GM19238 (cell line): Measurements from ENCODE around the gene CERS6.
A peak's percentile ranks its signal among the peaks of the same experiment; 100 is the strongest.

ENCODE experiments used
- DNase-seq: peaks from one replicate; pipeline ENCODE4 v3.0.0; 2011; ENCODE audit warnings: low spot score; ENCODE audit not compliant: insufficient read length

Gene CERS6

GRCh38 chr2:168529054-168529833 lies 73.2 kb downstream of the CERS6 start:
- no peak for DNase-seq

DNA sequence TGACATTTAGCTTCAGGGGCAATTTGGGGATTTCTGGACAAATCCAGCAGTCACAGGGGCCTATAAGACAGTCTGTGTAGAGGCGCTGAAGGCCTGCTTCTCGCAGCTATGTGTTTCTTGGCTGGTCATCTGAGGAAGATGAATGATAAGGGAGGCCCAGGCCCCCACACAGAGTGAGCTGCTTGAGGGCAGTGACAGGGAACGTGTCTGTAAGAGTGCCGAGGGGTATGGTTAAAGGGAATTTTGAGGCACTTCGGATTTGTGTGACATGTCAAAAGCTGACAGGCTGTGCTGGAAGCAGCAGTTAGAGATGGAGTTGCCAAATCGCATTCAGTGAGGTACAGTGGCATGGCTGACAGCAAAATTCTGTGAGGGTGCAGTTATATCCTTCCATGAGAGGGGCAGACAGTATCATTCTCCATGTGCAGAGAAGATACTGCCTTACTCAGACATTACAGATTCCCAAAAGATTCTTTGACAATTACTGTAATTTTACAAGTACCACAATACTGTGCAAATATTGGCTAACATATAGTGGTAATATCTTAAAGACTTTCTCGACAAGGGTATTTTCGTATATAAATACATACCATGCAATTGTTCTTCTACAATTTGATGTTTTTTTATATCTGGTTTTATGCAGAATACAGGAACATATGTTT lies 74.0 kb downstream of the CERS6 start:
- no peak for DNase-seq

DNA sequence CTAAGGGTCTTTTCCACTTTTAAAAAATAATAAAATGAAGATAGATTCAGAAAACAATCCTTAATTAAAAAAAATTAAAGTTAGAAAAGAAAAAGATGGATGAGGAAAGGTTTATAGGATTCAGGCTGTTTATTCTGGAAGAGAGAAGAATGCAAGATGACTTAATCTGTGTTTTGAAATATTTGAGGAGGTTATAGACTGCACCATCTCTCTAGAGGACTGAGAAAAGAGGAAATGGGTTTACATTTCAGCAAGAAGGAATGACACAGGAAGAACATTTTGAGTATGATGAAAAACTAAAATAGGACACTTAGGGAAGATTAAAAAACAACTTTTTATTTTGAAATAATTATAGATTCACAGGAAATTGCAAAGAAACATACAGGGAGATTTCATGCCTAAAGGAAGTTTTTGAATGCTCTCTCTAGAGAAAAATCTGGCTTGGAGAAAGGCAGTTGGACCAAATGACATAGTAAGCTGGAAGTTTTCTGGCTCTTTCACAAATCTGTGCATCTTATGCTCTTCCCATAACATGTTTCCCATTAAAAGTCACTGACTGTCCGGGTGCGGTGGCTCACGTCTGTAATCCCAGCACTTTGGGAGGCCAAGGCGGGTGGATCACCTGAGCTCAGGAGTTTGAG lies 75.0 kb downstream of the CERS6 start:
- DNase-seq = no peak

- no peak for DNase-seq
These were observed 78.9 kb downstream of the CERS6 start for GRCh38 chr2:168534926-168535325.

DNA sequence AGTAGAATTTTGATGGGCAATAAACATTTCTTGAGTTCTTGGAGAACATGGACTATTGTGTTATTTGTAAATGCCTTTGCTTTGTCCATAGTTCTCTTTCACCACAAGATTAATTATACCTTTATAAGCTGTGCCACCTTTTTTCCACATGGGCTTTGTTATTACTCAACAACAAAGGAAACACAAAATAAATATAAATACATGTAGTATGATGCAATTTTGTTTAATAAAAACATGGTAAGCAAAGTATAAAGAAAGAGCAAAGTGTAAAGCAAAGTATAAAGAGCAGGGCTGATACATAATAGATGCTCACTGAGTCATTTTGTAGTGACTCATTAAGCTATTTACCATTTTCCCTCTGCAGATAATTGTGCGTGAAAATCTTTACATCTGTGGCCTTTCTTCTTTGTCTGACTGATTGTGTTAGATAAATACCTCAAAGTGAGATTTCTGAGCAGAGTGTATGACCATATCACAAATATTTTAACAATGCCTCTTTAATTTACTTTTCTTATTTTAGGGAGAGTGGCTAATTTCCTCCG lies 80.9 kb downstream of the CERS6 start:
- no peak for DNase-seq

DNA sequence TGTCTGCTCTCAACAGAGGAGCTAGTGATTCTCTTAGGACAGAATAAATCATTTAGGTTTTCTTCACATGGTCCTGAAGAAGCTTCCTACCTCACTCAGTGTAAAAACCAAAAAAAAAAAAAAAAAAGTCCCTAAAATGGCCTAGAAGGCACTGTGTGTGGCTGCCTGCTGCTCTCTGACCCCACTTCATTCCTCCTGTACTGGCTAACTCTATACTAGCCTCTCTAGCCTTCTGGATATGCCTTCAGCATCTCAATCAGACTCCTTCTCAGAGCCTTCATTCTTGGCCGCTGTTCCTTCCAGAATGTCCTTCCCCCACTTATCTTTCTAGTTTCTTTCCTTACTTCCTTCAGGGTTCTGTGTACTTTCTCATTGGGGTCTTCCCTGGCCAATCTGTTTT lies 82.1 kb downstream of the CERS6 start:
- no peak for DNase-seq

DNA sequence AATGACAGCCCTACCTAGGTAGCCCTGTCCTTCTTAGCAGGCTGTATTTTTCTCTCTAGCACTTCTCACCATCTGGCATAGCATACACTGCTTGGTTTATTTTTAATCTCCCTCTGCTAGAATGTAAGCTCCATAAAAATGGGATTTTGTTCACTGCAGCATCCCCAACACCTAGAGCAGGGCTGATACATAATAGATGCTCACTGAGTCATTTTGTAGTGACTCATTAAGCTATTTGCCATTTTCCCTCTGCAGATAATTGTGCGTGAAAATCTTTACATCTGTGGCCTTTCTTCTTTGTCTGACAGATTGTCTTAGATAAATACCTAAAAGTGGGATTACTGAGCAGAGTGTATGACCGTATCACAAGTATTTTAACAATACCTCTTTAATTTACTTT lies 82.5 kb downstream of the CERS6 start:
- no peak for DNase-seq

- DNase-seq = no peak
These were observed 83.9 kb downstream of the CERS6 start for GRCh38 chr2:168539945-168540344.

GRCh38 chr2:168541858-168542257 lies 85.8 kb downstream of the CERS6 start:
- no peak for DNase-seq

- DNase-seq = no peak
These were observed 87.0 kb downstream of the CERS6 start for GRCh38 chr2:168543037-168543436.

GRCh38 chr2:168543935-168544334 lies 87.9 kb downstream of the CERS6 start:
- DNase-seq = no peak

- DNase-seq = no peak
These were observed 89.5 kb downstream of the CERS6 start for GRCh38 chr2:168545439-168546082.

DNA sequence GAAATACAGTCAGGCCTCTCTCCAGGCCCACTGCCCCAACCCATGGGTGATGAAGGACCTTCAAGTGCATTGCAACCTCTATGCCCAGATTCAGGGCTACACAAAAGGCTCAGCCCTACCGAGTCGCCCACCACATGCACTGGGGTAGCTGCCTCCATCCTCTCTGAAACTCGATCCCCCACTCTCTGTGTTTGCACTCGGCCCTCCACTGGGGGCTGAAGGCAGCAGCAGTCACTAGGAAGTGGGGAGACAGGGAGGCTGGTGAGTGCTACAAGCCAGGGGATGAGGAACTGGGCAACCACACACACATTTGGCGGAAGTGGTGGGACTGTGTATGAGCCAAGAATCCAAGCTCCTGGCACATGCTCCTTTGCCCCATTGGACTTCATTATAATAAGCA lies 94.6 kb downstream of the CERS6 start:
- no peak for DNase-seq

DNA sequence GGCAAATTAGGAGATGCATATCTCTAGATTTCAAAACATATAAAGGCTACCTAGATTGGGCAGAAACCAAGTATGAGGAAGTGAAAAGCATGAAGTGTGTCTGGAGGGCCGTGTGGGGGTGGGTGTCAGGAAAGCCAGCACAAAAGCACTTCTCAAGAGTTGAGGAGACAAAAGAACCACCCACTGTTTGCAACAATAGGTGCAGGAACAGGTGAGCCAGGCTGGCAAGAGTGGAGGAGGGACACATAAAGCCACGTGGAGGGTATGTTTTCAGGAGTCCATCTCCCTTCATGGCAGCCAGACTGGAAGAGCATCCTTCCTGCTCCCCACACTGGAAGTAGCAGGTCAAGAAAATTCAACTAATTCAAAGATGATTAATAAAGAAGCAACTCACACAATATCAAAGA lies 96.4 kb downstream of the CERS6 start:
- peak; percentile 40 for DNase-seq

DNA sequence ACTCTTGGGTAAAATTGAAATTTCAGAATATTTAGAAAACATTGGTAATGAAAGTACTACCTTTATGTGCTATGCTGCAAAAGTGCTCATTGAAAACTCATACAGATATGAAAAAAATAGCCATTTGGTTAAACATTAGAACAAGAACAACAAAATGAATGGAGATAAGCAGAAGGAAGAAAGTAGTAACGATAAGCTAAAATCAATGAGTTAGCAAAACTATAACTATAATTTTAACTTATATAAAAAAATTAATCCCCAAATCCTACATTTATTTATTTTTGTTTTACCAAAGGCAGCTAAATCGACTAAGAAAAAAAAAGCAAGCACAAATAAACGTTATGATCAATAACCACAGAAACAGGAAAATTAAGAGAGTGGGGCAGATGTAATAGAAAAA lies 99.2 kb downstream of the CERS6 start:
- no peak for DNase-seq

DNA sequence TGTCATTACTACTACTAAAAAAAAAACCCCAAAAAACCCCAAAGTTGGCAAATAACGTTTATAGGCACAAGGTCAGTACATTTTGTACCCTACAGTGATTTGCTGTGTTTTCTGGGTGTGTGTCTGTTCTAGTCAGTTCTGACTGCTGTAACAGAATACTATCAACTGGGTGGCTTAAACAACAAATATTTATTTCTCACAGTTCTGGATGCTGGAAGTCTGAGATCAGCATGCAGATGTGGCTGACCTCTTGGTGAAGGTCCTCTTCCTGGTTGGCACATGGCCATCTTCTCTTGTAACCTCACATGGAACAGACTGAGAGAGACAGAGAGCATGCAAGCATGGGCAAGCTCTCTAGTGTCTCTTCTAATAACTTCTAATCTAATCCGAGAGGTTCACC lies 103.1 kb downstream of the CERS6 start:
- no peak for DNase-seq

- no peak for DNase-seq
These were observed 104.9 kb downstream of the CERS6 start for GRCh38 chr2:168560817-168561499.

GRCh38 chr2:168561991-168562390 lies 105.9 kb downstream of the CERS6 start:
- no peak for DNase-seq

DNA sequence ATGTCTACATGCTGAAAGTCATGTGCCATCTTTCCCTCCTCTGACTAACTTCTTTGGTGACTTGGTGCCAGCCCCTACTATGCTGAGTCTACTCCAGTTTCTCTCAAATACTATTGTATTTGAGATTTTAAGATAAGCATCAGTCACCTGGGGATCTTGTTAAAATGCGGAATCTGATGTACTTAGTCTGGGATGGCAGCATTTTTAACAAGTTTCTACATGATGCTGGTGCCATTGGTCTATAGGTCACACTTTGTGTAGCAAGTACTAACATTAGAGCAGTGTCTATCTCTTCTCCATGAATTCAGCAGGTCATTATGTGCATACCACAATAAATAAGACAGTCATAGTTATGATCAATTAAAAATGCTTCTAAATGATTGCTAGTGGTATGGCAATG lies 106.9 kb downstream of the CERS6 start:
- no peak for DNase-seq

DNA sequence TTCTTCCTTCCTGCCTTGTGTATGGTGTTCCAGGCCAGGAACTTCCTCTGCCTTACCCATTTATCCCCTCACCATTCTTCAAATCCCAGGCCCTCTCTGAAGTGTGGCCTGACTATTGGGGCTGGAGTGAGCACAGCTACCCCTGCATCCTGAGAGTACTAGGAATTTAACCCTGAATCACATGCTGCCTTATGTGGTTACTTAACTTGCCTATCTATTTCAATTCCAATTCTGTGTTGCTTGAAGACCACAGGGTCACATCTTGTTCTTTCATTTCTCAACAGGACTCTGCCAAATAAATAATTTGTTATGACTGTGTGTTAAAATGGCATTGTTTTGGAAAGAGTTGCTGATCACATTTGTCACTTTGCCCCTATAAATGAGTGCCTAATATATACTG lies 108.6 kb downstream of the CERS6 start:
- no peak for DNase-seq

DNA sequence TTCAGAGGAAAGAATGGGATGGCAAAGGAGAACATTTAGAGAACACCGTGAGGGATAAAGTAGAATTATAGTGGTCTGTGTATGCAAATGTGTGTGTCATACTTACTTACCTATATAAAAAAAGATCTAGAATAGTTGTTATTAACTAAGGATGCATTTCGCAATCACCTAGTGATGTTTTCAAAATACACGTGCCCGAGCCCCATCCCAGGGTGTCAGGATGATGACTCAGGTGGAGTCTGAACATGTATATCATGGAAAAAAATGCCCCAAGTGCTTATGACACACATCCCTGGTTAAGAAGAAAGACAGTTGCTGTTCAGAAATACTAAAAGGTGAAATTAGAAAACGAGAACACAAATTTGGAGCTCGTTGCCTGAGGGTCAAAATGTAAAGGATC lies 109.0 kb downstream of the CERS6 start:
- no peak for DNase-seq
